ENCODE data around the gene EFCAB14. TPM values are rescaled to one million over a fixed set of nuclear protein-coding genes. Genes with fewer than 3 reads are reported as not detected.

Gene EFCAB14
- total and polyA plus RNA-seq, 2 of the 4 experiments (the other 2 are of a cell fraction), result 28.6 to 43.0 TPM

- H2BK5ac ChIP-seq (ENCODE audit: low read depth, low read length, poor library complexity, severe bottlenecking), result peak within 1 kb of the TSS; percentile 1
- ATAC-seq (ENCODE audit: low read depth) (peak; percentile 92), DNase-seq (peak; percentile 57)
- ChIA-PET POLR2A (ENCODE audit: unreplicated experiment) (no interaction called here), CTCF (no interaction called here)
- H3K4ac ChIP-seq (ENCODE audit: low read depth, low read length), result peak within 1 kb of the TSS; percentile 87
- H2AK9ac ChIP-seq (replicated peaks; ENCODE audit: low read depth, low read length, poor library complexity), result peak within 1 kb of the TSS; percentile 57
- peak within 1 kb of the TSS; percentile 20 for H4K91ac ChIP-seq (ENCODE audit: insufficient read depth, low read depth, low read length)
- peak within 1 kb of the TSS; percentile 66 for H3K56ac ChIP-seq (ENCODE audit: extremely low read depth, insufficient read depth, low read length)
- peak within 1 kb of the TSS; percentile 99 for H2AFZ ChIP-seq (replicated peaks; ENCODE audit: low read length, poor library complexity)
- peak within 1 kb of the TSS; percentile 26; the same call in 1 of the 2 replicates for H3K27ac ChIP-seq (ENCODE audit: insufficient read depth, low read length)
- H2BK120ac ChIP-seq (ENCODE audit: low read depth, low read length), result peak within 1 kb of the TSS; percentile 44
- BruUV-seq (replicated peaks), result no TSS peak
- peak within 1 kb of the TSS; percentile 96 for H4K5ac ChIP-seq (ENCODE audit: low read depth, low read length)
- peaks cover 14 to 28% of the 10 kb centered on the region in 2 experiments for H3K79me1 ChIP-seq (ENCODE audit: low read depth in 1 of 2, low read length in 2 of 2)
- in situ Hi-C loops (cut with MboI; ENCODE audit: low sequenced_read_pairs) (no loop called here), dilution Hi-C loops (cut with HindIII; ENCODE audit: low sequenced_read_pairs, unreplicated experiment) (no loop called here), intact Hi-C loops (cut with micrococcal nuclease) (no loop called here)
- no peaks in the 10 kb centered on the region for H3K27me3 ChIP-seq (ENCODE audit: control insufficient read depth, insufficient read depth, low read length)
- peaks cover 10% of the 10 kb centered on the region for H3K36me3 ChIP-seq (ENCODE audit: control insufficient read depth, insufficient read depth, low read length)
- peak within 1 kb of the TSS; percentile 72 for H3K14ac ChIP-seq (replicated peaks; ENCODE audit: low read depth, low read length)
- H3K9me3 ChIP-seq (ENCODE audit: control insufficient read depth, insufficient read depth, low read length), result no peaks in the 10 kb centered on the region
- H3K4me3 ChIP-seq (ENCODE audit: insufficient read depth, low read depth, low read length), result peak within 1 kb of the TSS; percentile 88
- peak within 1 kb of the TSS; percentile 94 for H3K4me2 ChIP-seq (ENCODE audit: low read depth, low read length)
- 1% methylated on average over 44 of the region's 96 CpGs; no CpG with 5 or more reads in 1 of the 2 experiments for WGBS, 2 experiments (ENCODE audit: extremely low coverage in 2 of 2, insufficient read length in 1 of 2)
- peak within 1 kb of the TSS; percentile 67 for H3K23ac ChIP-seq (ENCODE audit: low read depth, low read length)
- peak within 1 kb of the TSS; percentile 85 to 98 for H4K8ac ChIP-seq (ENCODE audit: low read depth in 2 of 2, low read length in 2 of 2)
- peak within 1 kb of the TSS; percentile 51; the same call in 1 of the 2 replicates for H3K18ac ChIP-seq (ENCODE audit: low read depth, low read length)
- TF ChIP-seq MXI1 (IDR thresholded peaks at IDR 0.05; ENCODE audit: borderline replicate concordance, low read depth, low read length) (peak; percentile 24; the same call in 1 of the 2 replicates), MAZ (IDR thresholded peaks at IDR 0.05; ENCODE audit: borderline replicate concordance, low read depth, low read length) (peak; percentile 77; the same call in 1 of the 2 replicates), RCOR1 (IDR thresholded peaks at IDR 0.05; ENCODE audit: insufficient replicate concordance, low read length) (no peak), CHD1 (IDR thresholded peaks at IDR 0.05; ENCODE audit: low read depth, low read length) (no peak), BHLHE40 (IDR thresholded peaks at IDR 0.05; ENCODE audit: low read depth, low read length) (no peak)
- no peak within 1 kb of the TSS; the same call in 1 of the 3 replicates for H2BK15ac ChIP-seq (ENCODE audit: low read depth, low read length)
- peak within 1 kb of the TSS; percentile 93 for H3K9ac ChIP-seq (ENCODE audit: low read depth, low read length)
- H3K9me1 ChIP-seq (ENCODE audit: insufficient read depth, low read length), result peaks cover 13% of the 10 kb centered on the region
- H4K20me1 ChIP-seq (ENCODE audit: insufficient read depth, low read length), result no peaks in the 10 kb centered on the region
- peak within 1 kb of the TSS; percentile 75 for H2AK5ac ChIP-seq (ENCODE audit: low read depth, low read length)
- H3K4me1 ChIP-seq (ENCODE audit: control insufficient read depth, insufficient read depth, low read length), result peaks cover 7% of the 10 kb centered on the region
- H2BK20ac ChIP-seq (ENCODE audit: low read depth, low read length), result no peak within 1 kb of the TSS
Observed at GRCh38 chr1:46667782-46668760, 50.8 kb downstream of the EFCAB14 start, which contains the start of gene ATPAF1. TSS of gene ATPAF1 (minus strand) at chr1:46668364. CDS start at chr1:46668322, 42 bp downstream.

Data from IMR-90 (cell line).